K562 (cell line): ENCODE measurements around the gene GPR153. TPM values are rescaled to one million over a fixed set of nuclear protein-coding genes. Genes with fewer than 3 reads are reported as not detected.

Experiments used
- ARID2 ChIP-seq: fragments of 450-650 bp; IDR thresholded peaks from 2 replicates; pipeline ENCODE4 v1.6.1; 2017; ENCODE audit warnings: antibody characterized with exemption, mild to moderate bottlenecking
- DNMT1 ChIP-seq: fragments of 450-650 bp; IDR thresholded peaks from 2 replicates; pipeline ENCODE4 v1.6.1; 2016; ENCODE audit warnings: antibody characterized with exemption, mild to moderate bottlenecking
- FOS ChIP-seq: IDR thresholded peaks from 3 replicates; pipeline ENCODE4 v1.6.1; 2011; ENCODE audit not compliant: insufficient read length; ENCODE audit errors: extremely low read depth
- FOXA1 ChIP-seq: fragments of 450-650 bp; IDR thresholded peaks from 2 replicates; pipeline ENCODE4 v1.6.1; 2016; ENCODE audit warnings: mild to moderate bottlenecking, borderline replicate concordance
- ILF3 ChIP-seq: fragments of 450-650 bp; IDR thresholded peaks from 2 replicates; pipeline ENCODE4 v1.6.1; 2018; ENCODE audit warnings: antibody characterized with exemption, mild to moderate bottlenecking, moderate library complexity, borderline replicate concordance
- MYBL2 ChIP-seq, 2 experiments: fragments of 450-650 bp in 1 of 2; sonication (generic) in 1 of 2; formaldehyde crosslinking in 1 of 2; IDR thresholded peaks; 2 replicates each; pipeline versions ENCODE4 v1.6.1 to v1.8.1; 2017 to 2022; ENCODE audit warnings: borderline replicate concordance in 1 of 2, inconsistent platforms in 1 of 2, low read depth in 1 of 2, mild to moderate bottlenecking in 1 of 2, missing genetic modification reagents in 1 of 2, moderate library complexity in 1 of 2
- NRF1 ChIP-seq, 2 experiments: fragments of 450-650 bp; IDR thresholded peaks in 1 of 2; conservative IDR thresholded peaks in 1 of 2; 2 replicates each; pipeline ENCODE4 v1.6.1; 2014; ENCODE audit warnings: mild to moderate bottlenecking in 2 of 2
- RAD21 ChIP-seq, 2 experiments: fragments of 250-450 bp in 1 of 2; fragments of 450-650 bp in 1 of 2; sonication (Bioruptor Pico) in 1 of 2; formaldehyde crosslinking in 1 of 2; IDR thresholded peaks in 1 of 2; conservative IDR thresholded peaks in 1 of 2; 2 replicates each; pipeline versions ENCODE4 v1.4.0 to v1.8.0; 2020 to 2022; ENCODE audit warnings: mild to moderate bottlenecking in 2 of 2, moderate library complexity in 1 of 2
- RBFOX2 ChIP-seq: fragments of 200-400 bp; formaldehyde crosslinking; IDR thresholded peaks from 2 replicates; pipeline ENCODE4 v1.6.1; 2017; ENCODE audit warnings: low read depth, mild to moderate bottlenecking, low read length, moderate library complexity
- RBM25 ChIP-seq: fragments of 200-400 bp; formaldehyde crosslinking; IDR thresholded peaks from 2 replicates; pipeline ENCODE4 v1.6.1; 2018; ENCODE audit warnings: low read length, low read depth, moderate library complexity; ENCODE audit not compliant: severe bottlenecking
- TFAM ChIP-seq: fragments of 250-450 bp; sonication (Bioruptor Pico); conservative IDR thresholded peaks from 2 replicates; pipeline ENCODE4 v1.5.0; 2021; ENCODE audit warnings: mild to moderate bottlenecking, moderate library complexity
- ZBTB1 ChIP-seq: sonication (generic); formaldehyde crosslinking; IDR thresholded peaks from 2 replicates; pipeline ENCODE4 v1.8.1; 2023; ENCODE audit warnings: missing genetic modification reagents, low read depth, mild to moderate bottlenecking, borderline replicate concordance
- ZNF174 ChIP-seq: fragments of 250-450 bp; sonication (Bioruptor Pico); IDR thresholded peaks from 2 replicates; pipeline ENCODE4 v1.4.0; 2020; ENCODE audit warnings: mild to moderate bottlenecking
- polyA plus RNA-seq, 8 experiments: library from polyadenylated mRNA; depleted of rRNA in 4 of 8; stranded (reverse) in 5 of 8; unstranded in 3 of 8; fragments of >200 nt; fragmentation: Nextera tagmentation in 2 of 8; fragmentation: Illumina TruSeq in 1 of 8; extraction: Ambion mirVana in 2 of 8; extraction: Trizol in 1 of 8; gene quantifications; 2 replicates each; pipeline versions ENCODE4 v1.2.1 to v1.2.3, GENCODE V29; 2011 to 2014; ENCODE audit warnings: inconsistent platforms in 1 of 8, missing spikeins in 1 of 8
- total RNA-seq, 7 experiments: library from RNA; depleted of rRNA in 6 of 7; stranded (reverse); fragments of >200 nt in 6 of 7; fragmentation: Illumina TruSeq in 2 of 7; extraction: Trizol in 2 of 7; gene quantifications; 2 replicates each; pipeline versions ENCODE4 v1.2.1 to v1.2.3, GENCODE V29; 2011 to 2021; ENCODE audit warnings: low replicate concordance in 1 of 7
- TF ChIP-seq, protein P1 (sequence below), 2 experiments: fragments of 450-650 bp; IDR thresholded peaks; 2 replicates each; pipeline ENCODE4 v1.6.1; 2016; ENCODE audit warnings: mild to moderate bottlenecking in 2 of 2, borderline replicate concordance in 1 of 2, low read depth in 1 of 2, moderate library complexity in 1 of 2
- TF ChIP-seq, protein P2 (sequence below): fragments of 450-650 bp; formaldehyde crosslinking; IDR thresholded peaks from 2 replicates; pipeline ENCODE4 v1.4.0; 2022; ENCODE audit warnings: missing genetic modification characterization
- TF ChIP-seq, protein P3 (sequence below): sonication (generic); formaldehyde crosslinking; IDR thresholded peaks from 2 replicates; pipeline ENCODE4 v1.9.0; 2022; ENCODE audit warnings: mild to moderate bottlenecking, missing genetic modification reagents

Gene GPR153
- total and polyA plus RNA-seq, 9 of the 15 experiments (the other 6 are each of a cell fraction or from before 2014, with no cell fraction given), result 0.01 to 1.5 (median 0.51) TPM

- TF ChIP-seq, protein P1, sequence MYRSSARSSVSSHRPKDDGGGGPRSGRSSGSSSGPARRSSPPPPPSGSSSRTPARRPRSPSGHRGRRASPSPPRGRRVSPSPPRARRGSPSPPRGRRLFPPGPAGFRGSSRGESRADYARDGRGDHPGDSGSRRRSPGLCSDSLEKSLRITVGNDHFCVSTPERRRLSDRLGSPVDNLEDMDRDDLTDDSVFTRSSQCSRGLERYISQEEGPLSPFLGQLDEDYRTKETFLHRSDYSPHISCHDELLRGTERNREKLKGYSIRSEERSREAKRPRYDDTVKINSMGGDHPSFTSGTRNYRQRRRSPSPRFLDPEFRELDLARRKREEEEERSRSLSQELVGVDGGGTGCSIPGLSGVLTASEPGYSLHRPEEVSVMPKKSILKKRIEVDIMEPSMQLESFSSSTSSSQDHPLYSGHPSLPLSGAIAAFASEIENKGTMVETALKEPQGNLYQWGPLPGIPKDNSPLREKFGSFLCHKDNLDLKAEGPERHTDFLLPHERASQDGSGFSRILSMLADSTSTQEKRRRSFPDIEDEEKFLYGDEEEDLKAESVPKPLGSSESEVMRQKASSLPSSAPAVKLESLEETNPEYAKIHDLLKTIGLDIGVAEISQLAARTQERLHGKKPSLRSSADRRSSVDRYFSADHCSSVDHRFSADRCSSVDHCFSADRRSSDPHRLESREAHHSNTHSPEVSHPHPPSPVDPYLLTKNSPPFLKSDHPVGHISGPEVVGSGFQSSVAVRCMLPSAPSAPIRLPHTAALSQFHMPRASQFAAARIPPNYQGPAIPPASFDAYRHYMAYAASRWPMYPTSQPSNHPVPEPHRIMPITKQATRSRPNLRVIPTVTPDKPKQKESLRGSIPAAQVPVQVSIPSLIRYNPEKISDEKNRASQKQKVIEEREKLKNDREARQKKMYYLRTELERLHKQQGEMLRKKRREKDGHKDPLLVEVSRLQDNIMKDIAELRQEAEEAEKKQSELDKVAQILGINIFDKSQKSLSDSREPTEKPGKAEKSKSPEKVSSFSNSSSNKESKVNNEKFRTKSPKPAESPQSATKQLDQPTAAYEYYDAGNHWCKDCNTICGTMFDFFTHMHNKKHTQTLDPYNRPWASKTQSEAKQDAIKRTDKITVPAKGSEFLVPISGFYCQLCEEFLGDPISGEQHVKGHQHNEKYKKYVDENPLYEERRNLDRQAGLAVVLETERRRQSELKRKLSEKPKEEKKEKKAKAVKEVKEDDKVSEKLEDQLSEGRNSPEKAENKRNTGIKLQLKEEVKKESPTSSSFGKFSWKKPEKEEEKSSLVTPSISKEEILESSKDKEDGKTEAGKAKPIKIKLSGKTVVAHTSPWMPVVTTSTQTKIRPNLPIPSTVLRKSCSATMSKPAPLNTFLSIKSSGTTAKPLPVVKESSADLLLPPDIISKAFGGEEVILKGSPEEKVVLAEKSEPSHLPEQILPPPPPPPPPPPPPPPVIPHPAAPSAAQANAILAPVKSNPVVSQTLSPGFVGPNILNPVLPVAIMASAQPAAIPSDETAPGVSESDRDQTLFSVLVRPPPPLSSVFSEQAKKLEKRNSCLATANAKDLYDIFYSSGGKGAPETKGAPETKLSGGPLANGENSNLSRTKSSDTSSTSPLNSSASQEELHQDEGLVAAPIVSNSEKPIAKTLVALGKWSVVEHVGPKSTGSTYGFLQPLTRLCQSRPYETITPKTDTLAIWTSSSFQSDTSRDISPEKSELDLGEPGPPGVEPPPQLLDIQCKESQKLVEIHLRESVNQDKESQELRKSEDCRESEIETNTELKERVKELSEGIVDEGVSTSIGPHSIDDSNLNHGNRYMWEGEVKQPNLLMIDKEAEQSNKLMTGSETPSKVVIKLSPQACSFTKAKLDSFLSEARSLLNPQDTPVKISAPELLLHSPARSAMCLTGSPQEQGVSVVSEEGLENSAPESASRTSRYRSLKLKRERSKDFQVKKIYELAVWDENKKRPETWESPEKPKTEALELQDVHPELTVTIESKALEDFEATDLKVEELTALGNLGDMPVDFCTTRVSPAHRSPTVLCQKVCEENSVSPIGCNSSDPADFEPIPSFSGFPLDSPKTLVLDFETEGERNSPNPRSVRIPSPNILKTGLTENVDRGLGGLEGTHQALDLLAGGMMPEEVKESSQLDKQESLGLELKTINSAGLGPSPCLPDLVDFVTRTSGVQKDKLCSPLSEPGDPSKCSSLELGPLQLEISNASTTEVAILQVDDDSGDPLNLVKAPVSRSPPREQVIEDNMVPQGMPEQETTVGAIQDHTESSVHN (IDR thresholded peaks at IDR 0.05; ENCODE audit: borderline replicate concordance in 1 of 2, low read depth in 1 of 2), result no peak
- TF ChIP-seq TFAM (CRISPR knock-in tag) (no peak), RBM25 (no peak), FOXA1 (no peak), ARID2 (peak; percentile 95), NRF1 (conservative IDR thresholded peaks at IDR 0.05 in 1 of 2, IDR thresholded peaks at IDR 0.05 in 1 of 2) (0 out of 4 replicates have a peak, but pooled peaks of 1 of the 2 experiments have one; percentile 6), RAD21 (CRISPR knock-in tag; conservative IDR thresholded peaks at IDR 0.05 in 1 of 2, IDR thresholded peaks at IDR 0.05 in 1 of 2) (peak; percentile 96 to 99), ILF3 (no peak), ZBTB1 (CRISPR knock-in tag) (no peak), MYBL2 (IDR thresholded peaks at IDR 0.05; ENCODE audit: low read depth) (no peak), MYBL2 (CRISPR knock-in tag; IDR thresholded peaks at IDR 0.05; ENCODE audit: borderline replicate concordance) (no peak), ZNF174 (CRISPR knock-in tag) (no peak), RBFOX2 (no peak), DNMT1 (no peak), FOS (no peak)
- TF ChIP-seq, protein P2, sequence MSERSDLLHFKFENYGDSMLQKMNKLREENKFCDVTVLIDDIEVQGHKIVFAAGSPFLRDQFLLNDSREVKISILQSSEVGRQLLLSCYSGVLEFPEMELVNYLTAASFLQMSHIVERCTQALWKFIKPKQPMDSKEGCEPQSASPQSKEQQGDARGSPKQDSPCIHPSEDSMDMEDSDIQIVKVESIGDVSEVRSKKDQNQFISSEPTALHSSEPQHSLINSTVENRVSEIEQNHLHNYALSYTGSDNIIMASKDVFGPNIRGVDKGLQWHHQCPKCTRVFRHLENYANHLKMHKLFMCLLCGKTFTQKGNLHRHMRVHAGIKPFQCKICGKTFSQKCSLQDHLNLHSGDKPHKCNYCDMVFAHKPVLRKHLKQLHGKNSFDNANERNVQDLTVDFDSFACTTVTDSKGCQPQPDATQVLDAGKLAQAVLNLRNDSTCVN (CRISPR knock-in tag), result no peak
- TF ChIP-seq, protein P3, sequence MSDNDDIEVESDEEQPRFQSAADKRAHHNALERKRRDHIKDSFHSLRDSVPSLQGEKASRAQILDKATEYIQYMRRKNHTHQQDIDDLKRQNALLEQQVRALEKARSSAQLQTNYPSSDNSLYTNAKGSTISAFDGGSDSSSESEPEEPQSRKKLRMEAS (CRISPR knock-in tag), result 0 out of 2 replicates have a peak, but pooled peaks have one; percentile 0
Measured at GRCh38 chr1:6246497-6247467, 14.1 kb downstream of the GPR153 start (continued).
